Stimulated activated CD8-positive, alpha-beta memory T cell treated with anti-CD3 and anti-CD28 coated beads, Interleukin-4, amount 100 ng/mL, for 4 hours (primary cell): ENCODE data around the gene CEACAM20.
"Not testable (repeated sequence)": the region's sequence is repeated elsewhere in the genome, so short reads cannot be mapped to it uniquely, and the experiment has no call there.

ENCODE experiments used
- DNase-seq, 2 donors: peaks; one replicate each; pipeline ENCODE4 v3.0.0-alpha.2; 2020; ENCODE audit warnings: low read depth in 2 of 2, low spot score in 1 of 2

The CEACAM20 gene

GRCh38 chr19:44549507-44549906 lies 20.0 kb upstream of the CEACAM20 start:
- no peak for DNase-seq

GRCh38 chr19:44548736-44549135 lies 19.3 kb upstream of the CEACAM20 start:
- DNase-seq, result no peak

GRCh38 chr19:44544031-44544430 lies 14.6 kb upstream of the CEACAM20 start:
- DNase-seq, result no peak

DNA sequence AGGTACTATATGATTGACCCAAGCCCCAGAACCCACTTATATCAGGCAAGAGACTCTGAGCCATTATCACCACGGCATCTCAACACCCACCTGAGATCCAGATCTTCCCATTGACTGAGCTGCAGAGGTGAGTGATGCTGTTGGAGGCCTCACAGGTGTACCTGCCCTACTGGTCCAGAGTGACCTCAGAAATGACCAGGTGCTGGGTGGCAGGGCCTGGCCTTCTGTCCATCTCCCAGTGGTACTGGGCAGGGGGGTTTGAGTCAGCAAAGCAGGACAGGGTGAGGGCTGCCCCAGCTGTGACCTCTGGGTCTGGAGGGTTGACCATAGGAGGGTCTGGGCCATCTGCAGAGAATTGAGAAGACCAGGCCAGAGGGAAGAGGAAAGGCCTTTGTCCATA lies 13.2 kb upstream of the CEACAM20 start:
- DNase-seq, result no peak

GRCh38 chr19:44540736-44541135 lies 11.3 kb upstream of the CEACAM20 start:
- no peak for DNase-seq

DNA sequence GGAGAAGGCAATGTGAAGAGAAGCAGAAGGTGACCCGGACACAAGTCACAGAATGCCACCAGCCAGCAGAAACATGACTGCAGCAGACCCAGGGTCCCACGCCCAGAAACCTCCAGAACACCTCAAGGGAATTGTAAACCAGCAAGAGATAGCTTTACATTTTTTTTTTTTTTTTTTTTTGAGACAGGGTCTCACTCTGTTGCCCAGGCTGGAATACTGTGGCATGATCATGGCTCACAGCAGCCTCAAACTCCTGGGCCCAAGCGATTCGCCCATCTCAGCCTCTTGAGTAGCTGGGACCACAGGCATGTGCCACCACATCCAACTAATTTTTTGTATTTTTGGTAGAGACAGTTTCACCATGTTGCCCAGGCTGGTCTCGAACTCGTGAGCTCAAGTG lies 10.5 kb upstream of the CEACAM20 start:
- no peak for DNase-seq

DNA sequence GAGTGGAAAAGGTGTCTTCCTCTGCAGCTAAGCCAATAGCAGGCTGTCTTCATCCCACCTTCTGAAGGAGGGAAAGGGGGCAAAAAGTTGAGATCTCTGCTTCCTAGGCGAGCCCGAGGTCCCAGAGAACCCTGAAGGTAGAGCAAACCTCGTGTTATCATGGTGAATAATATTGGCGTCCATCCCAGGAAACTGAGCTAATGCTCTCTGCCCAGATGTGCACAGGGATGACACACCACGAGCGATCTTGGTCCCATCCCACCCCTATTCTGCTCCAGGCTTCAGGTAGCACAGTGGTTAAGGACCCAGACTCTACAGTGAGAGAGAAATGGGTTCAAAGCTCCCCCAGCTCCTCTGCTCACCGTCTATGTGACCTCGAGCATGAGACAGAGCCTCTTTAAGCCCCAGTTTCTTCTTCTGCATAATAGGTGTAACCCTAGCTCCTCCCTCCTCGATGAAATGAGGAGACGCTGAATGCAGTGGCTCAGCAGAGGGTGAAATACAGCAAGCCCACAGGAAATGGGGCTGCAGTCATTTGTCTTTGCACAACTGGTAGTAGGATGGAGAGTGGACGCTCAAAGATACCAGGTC lies 9.9 kb upstream of the CEACAM20 start:
- no peak for DNase-seq

GRCh38 chr19:44535361-44535760 lies 5.9 kb upstream of the CEACAM20 start:
- DNase-seq, result not testable (repeated sequence)

- no peak for DNase-seq
These were observed 3.3 kb upstream of the CEACAM20 start for GRCh38 chr19:44532819-44533218.

GRCh38 chr19:44530777-44531176 lies 1.3 kb upstream of the CEACAM20 start:
- no peak for DNase-seq

DNA sequence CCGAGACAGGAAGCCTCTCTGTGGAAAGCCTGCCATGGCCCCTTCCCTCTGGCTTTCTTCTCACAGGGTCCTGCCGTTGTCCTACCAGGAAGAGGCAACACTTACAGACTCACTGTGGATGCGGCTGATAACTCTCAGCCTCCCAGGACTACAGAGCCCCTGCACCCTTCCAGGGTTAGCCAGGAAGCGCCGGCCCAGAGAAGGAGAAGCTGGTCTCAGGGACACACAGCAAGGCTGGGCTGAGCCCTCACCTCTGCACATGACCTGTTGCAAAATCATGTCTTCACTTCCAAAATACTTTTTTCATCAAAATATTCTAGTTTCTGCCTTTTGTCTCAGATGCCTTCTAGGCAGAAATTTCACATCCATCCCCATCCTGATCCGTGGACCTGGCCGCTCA lies 1.9 kb downstream of the CEACAM20 start:
- DNase-seq, result no peak

GRCh38 chr19:44525721-44526430 lies 3.6 kb downstream of the CEACAM20 start:
- DNase-seq, result no peak

- DNase-seq, result no peak
These were observed 8.1 kb downstream of the CEACAM20 start for GRCh38 chr19:44521370-44521769.

DNA sequence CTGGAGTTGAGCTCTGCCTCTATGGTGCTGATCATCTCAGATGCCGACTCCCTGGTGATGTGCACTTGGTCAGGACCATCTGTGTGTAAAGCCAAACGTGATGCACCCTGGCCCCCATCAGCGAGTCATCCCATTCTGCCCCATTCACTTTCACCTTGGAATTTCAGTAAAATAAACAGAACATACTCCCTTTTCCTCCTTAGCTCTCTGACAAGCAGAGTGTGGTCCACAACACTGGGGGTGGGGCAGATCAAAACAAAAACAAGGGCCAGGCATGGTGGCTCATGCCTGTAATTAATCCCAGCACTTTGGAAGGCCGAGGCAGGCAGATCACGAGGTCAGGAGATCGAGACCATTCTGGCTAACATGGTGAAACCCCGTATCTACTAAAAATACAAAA lies 12.3 kb downstream of the CEACAM20 start:
- DNase-seq, result no peak

DNA sequence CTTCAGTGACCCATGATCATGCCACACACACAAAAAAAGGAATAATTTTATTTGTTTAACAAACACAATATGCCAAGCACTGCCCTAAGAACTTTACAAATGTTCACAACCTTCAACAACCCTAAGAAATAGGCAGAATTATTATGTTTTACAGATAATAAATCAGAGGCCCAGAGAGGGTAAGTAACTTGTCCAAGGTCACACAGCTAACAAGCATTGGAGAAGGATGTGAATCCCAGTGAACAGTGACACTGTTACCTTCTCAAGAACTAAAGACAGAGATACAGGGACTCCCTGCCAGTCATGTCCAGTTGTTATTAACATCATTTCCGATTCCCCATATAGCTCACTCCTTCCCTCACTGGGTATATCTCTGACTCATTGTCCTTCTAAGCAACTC lies 13.6 kb downstream of the CEACAM20 start:
- no peak for DNase-seq

GRCh38 chr19:44515031-44515430 lies 14.4 kb downstream of the CEACAM20 start:
- no peak for DNase-seq

DNA sequence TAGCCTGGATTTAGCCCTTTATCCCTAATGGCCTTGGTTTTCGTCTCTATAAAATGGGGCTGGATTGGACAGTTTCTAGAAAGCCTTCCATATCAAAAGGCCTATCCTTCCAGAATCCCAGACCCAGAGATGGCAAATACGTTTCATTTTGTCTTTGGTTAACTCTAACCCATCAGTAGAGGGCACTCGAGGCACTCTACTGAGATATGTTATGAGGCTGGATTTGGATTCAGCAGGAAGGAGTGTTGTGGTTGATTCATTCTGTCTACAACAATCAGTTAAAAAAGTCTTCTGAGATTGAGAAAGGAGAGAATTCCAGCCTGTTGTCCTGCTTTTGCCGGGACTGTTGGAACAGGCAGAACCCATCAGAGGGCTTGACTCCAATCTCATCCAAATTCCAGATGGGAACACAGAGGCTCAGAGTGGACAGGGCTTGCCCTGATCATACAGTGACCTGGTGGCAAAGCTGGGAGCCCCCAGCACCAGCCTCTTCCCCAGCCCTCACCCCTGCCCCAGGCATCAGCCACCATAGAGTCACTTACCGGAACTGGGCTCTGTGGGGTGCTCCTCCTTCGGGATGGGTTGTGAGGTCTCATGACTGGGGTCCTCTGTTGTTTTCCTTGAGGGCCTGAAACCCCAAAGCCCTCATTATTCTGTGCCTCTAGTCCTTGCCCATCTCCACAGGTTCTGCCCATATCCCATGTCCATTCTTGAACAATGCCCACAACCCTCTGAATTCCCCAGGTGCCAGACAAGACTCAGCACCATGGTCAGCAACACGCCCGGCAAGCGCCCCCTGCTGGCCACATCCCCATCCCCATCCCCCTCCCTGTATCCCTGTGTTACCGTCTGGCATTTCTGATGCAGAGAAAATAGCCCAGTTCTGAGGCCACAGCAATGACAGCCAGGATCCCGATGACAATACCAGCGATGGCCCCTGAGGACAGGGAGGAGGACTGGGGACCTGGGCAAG lies 16.9 kb downstream of the CEACAM20 start:
- DNase-seq, result no peak

GRCh38 chr19:44509478-44509877 lies 20.0 kb downstream of the CEACAM20 start:
- no peak for DNase-seq

DNA sequence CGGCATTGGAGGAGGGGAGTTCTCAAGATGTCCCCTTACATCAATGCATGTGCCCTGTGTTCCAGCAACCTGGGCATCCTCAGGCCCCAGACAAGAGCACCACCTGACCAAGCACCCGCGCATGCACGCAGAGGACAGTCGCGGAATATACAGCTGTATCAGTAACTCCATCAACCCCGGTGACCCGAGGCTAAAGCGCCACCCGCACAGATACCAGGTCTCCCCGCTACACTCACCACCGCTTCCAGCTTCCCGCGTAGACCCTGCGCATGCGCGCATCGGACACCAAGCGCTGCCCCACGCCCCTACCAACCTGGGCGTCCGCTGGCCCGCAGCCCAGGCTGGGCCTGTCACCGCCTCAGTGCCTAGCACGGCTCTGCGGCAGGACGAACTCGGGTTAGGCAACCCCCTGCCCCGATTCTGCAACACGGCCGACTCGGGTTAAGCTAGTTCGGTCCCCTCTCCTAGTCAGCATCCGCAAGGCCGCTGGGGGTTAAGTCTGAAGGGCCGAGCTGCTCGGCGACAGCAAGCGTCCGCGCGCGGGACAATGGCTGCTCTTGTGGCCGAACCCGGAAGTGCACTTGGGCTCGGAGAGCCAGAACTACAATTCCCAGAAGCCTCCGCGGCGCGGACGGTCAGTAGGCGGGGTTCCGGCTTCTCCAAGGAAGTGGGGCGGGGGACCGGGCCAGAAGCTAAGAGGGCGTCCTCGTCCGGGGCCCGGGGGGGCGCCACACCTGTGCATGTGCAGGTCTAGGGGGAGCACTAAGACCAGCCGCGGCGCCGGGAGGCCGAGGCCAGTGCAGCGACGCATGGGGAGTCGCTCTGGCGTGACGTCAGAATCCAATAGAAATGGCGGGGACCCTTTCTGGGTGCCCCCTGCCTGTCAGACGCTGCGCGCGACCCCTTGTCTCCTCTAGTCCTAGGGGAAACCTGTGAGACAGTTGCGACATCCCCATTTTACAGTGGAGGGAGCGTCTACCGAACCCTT lies 29.2 kb downstream of the CEACAM20 start, which contains the start of gene ZNF180:
Gene ZNF180, minus strand, starts transcription at position 561 of the 988 bp plus-strand sequence. CDS start 3,188 bp downstream, outside the sequence.
- DNase-seq, result peak; percentile 90

DNA sequence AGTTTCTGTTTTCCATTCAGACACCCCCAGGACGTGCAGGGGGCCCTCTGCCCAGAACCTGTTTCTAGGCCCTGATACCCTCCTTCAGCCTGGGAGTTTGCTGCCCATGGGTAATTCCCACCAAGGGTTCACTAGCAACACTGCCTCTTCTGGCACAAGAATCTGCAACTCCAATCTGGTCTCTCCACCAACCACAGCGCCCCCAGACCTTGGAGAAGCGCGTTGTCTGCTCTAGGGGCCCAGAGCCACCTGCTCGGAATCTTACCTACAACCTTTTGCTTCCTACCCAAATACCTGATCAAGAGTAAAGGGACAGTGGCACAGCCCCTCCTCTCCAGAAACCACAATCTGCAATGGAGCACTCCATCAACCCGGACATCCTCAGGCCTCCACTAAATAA lies 29.9 kb downstream of the CEACAM20 start:
- DNase-seq, result no peak

DNA sequence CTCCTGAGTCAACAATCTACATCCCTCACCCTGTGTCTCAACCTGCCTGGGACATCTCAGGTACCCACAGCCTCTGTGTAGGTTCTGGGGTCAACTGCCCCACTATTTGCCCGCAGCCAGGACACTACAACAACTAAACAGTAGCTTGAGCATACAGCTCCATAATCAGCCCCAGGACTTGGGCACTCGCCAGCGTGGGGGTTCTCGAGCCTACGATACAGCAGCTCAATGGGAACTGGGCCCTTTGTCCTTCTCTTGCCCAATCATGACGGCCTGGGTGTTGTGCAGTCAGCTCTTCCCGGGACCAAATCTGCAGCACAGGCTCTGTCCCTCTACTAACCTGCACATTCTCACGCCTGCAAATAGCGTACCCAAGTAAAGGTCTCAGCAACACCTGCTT lies 30.5 kb downstream of the CEACAM20 start:
- DNase-seq, result no peak
